GM12891 (cell line): Measurements from ENCODE around the gene ASTN2.

ENCODE experiments used
- POLR2A ChIP-seq: IDR thresholded peaks from 2 replicates; pipeline ENCODE4 v1.6.1; 2011; ENCODE audit warnings: low read depth, low read length, control low read depth
- POLR2AphosphoS5 ChIP-seq: IDR thresholded peaks from 2 replicates; pipeline ENCODE4 v1.6.1; 2011; ENCODE audit warnings: low read depth, low read length, control low read depth
- TAF1 ChIP-seq: IDR thresholded peaks from 2 replicates; pipeline ENCODE4 v1.6.1; 2011; ENCODE audit warnings: low read depth, low read length, control low read depth

DNA sequence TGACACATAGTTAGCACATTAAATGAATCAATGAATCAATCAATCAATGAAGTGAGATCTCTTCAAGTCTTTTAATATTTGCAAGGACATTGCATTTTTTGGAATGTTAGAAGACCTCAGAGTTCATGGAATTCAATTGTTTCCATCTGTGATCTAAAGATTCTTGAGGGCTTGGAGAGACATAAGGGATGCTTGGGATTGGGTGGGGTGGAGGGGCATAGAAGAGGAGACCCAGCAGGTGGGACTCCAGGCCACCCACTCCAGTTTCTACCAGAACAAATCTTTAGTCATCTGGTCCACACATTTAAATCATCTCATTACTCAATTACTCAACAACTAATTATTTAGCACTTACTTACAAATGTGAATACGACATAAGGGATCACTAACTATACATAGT lies 978.7 kb downstream of the ASTN2 start:
- TF ChIP-seq TAF1 (no peak), POLR2AphosphoS5 (no peak), POLR2A (no peak)
